ENCODE data around the gene F12.
A peak's percentile ranks its signal among the peaks of the same experiment; 100 is the strongest.
"Not testable (repeated sequence)": the region's sequence is repeated elsewhere in the genome, so short reads cannot be mapped to it uniquely, and the experiment has no call there.

Gene F12

GRCh38 chr5:177385720-177386119 lies 23.6 kb downstream of the F12 start:
- DNase-seq = no peak

GRCh38 chr5:177384134-177384533 lies 25.2 kb downstream of the F12 start, which contains the start of gene SLC34A1:
Gene SLC34A1, plus strand, starts transcription at chr5:177384434. Its CDS starts 1,308 bp downstream, at chr5:177385742.
- DNase-seq = no peak

- no peak for DNase-seq
Measured at GRCh38 chr5:177383181-177383580, 26.2 kb downstream of the F12 start.

DNA sequence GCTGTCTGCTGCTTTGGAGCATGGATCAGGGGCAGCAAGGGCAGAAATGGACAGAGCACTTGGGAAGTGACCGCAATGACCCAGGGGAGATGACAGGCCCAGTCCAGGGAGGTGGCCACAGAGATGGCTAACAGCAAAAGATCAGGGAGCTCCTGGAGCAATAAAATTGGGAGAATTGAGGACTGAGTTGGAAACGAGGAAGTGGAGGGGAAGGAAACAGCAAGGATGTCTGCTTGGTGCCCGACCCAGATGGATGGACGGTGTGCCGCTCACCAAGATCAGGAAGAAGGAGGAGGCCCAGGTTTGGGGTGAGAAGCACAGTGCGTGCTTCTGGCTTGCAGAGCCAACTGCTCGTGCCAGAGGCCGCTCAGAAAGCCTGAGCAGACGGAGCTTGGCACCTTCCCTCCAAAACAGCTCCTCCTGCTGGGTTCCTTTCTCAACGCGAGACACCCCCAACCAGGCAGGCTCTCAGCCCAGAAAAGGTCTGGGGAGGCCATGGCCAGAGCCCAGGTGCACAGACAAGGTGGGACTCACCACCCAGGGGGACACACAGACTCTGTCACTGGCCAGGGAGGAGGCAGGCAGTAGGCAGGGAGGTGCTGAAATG lies 26.8 kb downstream of the F12 start:
- no peak for DNase-seq

- no peak for DNase-seq
Measured at GRCh38 chr5:177380805-177381126, 28.6 kb downstream of the F12 start.

DNA sequence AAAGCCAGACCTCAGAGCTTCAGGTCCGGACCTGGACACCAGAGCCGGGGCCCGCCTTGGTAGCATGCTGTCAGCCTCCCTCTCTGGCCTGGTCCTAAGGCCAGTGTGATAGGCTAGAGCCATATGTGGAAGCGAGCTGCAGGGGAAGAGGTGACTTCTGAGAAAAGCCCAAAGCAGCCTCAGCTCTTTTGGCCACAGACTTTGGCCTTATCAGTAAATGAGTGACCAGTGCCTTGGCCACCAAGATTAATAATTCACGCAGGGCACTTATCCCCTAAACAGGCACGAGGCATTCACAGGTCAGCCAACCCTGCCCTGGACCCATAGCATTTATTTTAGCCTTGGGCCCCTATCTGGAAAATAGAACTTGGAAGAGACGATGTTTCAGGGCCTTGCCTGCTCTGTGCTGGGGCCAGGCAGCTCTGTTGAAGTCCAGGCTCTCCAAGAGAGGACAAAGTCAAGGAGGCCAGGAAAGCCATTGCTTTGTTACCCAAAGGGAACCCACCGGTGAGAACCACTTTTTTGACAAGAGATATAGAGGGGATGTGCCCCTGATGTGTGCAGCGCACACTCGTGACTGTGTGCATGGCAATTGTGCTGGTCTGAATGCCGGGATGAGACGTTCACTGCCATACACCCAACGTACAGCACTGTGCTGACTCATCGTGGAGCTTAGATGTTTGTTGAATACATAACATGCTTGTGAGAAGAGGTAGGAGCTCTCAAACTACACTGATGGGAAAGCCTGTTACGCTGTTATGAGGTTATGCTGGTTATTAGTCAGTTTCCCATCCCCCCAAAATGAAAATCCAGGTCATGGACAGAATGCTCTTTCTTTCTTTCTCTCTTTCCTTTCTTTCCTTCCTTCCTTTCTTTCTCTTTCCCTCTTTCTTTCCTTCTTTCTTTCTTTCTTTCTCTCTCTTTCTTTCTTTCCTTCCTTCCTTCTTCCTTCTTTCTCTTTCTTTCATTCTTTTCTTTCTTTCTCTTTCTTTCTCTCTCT lies 30.2 kb downstream of the F12 start:
- no peak for DNase-seq

GRCh38 chr5:177377851-177378776 lies 31.2 kb downstream of the F12 start:
- DNase-seq = no peak

GRCh38 chr5:177376107-177376506 lies 33.3 kb downstream of the F12 start:
- no peak for DNase-seq

DNA sequence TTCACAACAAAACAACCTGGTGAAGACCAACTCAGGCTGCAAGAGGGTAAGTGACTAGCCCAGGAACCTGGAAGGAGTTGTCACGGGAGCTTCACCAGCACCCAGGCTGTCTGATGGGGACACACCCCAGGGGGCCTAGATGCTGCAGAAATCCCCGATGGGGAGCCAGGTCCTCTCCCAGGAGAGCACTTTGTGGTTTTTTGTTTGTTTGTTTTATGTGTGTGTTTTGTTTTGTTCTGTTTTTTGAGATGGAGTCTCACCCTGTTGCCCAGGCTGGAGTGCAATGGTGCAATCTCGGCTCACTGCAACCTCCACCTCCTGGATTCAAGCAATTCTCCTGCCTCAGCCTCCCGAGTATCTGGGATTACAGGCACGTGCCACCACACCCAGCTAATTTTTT lies 33.8 kb downstream of the F12 start:
- DNase-seq = not testable (repeated sequence)

GRCh38 chr5:177374211-177374610 lies 35.2 kb downstream of the F12 start:
- no peak for DNase-seq

DNA sequence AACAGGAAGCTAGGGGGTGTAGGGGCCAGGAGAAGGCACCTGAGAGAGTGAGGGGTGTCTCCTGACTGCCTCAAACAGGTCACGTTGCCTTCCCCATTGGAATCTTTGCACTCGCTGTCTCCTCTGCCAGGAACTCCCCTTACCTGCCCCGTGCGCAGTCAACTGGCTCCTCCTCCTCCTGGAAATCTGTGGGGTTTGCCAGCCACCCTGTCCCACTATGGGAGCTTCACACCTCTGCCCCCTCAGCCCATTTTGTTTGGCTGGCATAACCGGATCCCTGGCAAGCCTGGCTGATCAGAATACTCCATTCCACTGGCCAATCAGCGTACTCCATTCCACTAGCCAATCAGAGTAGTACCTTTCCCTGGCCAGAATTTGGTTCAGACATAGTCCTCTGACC lies 35.6 kb downstream of the F12 start:
- no peak for DNase-seq

DNA sequence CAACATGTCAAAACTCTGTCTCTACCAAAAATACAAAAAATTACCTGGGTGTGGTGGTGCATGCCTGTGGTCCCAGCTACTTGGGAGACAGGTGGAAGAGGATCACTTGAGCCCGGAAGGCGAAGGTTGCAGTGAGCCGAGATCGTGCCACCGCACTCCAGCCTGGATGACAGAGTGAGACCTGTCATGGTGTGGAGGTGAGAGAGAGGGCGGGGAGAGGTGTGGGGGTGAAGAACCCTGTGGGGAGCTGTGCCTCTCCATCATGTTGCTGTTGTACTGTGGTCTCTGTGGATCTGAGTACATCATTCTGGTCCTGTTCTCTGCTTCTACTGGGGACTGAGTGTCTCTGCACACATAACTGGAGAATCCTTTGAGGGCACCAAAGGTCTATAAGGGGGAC lies 36.5 kb downstream of the F12 start:
- no peak for DNase-seq

- no peak for DNase-seq
Measured at GRCh38 chr5:177372034-177372896, 37.1 kb downstream of the F12 start.

DNA sequence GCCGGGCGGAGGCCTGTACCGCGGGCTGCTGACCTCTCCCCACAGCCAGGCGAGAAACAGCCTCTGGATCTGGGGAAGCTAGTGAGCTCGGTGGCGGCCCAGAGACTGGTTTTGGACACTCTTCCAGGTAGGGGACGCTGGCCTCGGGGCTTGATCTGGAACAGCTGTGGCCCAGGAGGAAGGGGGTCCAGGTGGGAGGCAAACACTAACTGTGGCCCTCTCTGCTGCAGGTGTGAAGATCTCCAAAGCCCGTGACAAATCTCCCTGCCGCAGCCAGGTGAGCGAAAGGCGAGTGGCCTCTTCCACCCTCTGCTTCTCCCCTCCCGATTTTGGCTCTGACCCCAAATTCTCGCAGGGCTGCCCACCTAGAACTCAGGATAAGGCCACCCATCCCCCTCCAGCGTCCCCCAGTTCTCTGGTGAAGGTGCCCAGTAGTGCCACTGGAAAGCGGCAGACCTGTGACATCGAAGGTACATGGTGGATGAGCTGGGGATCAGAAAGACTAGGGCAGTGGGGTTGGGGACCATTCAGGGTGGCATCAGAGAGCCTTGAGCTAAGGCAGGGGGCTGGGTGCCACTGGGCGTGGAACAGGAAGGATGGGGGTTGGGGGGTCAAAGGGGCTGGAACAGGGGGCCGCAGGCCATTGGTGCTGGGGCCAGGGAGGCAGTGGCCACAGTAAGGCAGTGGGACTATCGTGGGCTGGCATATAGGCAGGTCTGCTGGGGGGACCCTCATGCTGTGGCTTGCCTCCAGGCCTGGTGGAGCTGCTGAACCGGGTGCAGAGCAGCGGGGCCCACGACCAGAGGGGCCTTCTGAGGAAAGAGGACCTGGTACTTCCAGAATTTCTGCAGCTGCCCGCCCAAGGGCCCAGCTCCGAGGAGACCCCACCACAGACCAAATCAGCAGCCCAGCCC lies 38.0 kb downstream of the F12 start:
- no peak for DNase-seq

- peak; percentile 41 for DNase-seq
Measured at GRCh38 chr5:177370488-177371119, 38.8 kb downstream of the F12 start.

DNA sequence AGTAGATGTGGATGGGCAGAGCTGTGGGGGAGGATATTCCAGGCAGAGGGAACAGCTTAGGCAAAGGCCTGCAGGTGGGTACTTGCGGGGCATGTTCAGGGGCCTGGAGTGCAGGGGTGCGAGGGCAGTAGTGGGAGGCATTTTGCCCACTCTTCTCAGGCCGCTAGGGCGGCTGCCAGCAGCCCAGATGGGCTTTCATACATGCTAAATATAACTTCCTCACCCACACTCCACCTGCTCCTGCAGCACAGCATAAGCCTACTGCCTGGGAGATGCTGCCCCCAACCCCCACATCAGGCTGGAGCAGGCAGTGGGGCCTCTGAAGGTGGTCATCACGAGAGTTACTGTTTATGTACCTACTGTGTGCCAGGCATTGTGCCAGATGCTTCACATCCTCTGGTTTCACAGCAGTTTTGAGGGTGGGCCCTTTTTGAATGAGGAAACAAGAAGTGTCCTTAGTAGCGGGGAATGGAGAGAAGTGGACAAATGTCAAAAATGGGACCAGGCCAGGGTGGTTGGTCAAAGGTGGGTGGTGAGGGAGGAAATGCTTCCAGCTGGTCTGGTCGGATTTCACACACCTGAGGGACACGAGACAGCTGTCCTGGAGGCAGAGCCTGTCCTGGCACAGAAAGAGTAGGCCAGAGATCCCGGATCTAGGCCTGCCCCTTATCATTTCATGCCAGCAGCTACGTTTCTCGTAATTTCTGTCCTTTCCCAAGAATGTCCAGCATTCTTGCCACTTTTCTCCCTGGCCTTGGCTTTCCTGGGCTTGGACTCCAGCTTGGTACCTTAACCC lies 39.5 kb downstream of the F12 start:
- DNase-seq = no peak

GRCh38 chr5:177368869-177369644 lies 40.3 kb downstream of the F12 start:
- no peak for DNase-seq

GRCh38 chr5:177367981-177368868 lies 41.1 kb downstream of the F12 start:
- no peak for DNase-seq
